Natural killer cell (primary cell): ENCODE measurements around the gene FLVCR2. TPM values are rescaled to one million over a fixed set of nuclear protein-coding genes. Genes with fewer than 3 reads are reported as not detected.

Experiments
- ATAC-seq, 3 donors: fragments of 150-1000 bp in 2 of 3; fragments of 200-7000 bp in 1 of 3; cut with Tn5 transposase; 1 replicate in 1 of 3; 2 replicates in 2 of 3; pipeline ENCODE4 v1.10.0; 2021; ENCODE audit warnings: mild to moderate bottlenecking in 2 of 3, moderate library complexity in 2 of 3
- DNase-seq, 2 donors: peaks; one replicate each; pipeline versions ENCODE4 v3.0.0 to v3.0.0-alpha.2; 2013 to 2021; ENCODE audit warnings: mixed read lengths in 1 of 2
- H3K27ac ChIP-seq: one replicate; pipeline ENCODE4 v1.5.1; 2013; ENCODE audit warnings: mild to moderate bottlenecking, low read length
- H3K27me3 ChIP-seq: one replicate; pipeline ENCODE4 v1.6.1; 2013; ENCODE audit warnings: low read length; ENCODE audit not compliant: control insufficient read depth, insufficient read depth
- H3K36me3 ChIP-seq: one replicate; pipeline ENCODE4 v1.6.1; 2013; ENCODE audit warnings: low read length; ENCODE audit not compliant: control insufficient read depth, insufficient read depth
- H3K4me1 ChIP-seq: one replicate; pipeline ENCODE4 v1.6.1; 2013; ENCODE audit warnings: low read length; ENCODE audit not compliant: control insufficient read depth, insufficient read depth
- H3K4me3 ChIP-seq: one replicate; pipeline ENCODE4 v1.5.1; 2013; ENCODE audit warnings: low read length
- H3K9me3 ChIP-seq: one replicate; pipeline ENCODE4 v1.6.1; 2013; ENCODE audit warnings: low read length; ENCODE audit not compliant: control insufficient read depth, insufficient read depth
- H3K27ac Mint-ChIP-seq, 2 donors: one replicate each; pipeline ENCODE4 v1.8.0; 2022; ENCODE audit warnings: mild to moderate bottlenecking in 2 of 2, mixed read lengths in 2 of 2, moderate library complexity in 1 of 2
- H3K27me3 Mint-ChIP-seq, 2 donors: one replicate each; pipeline ENCODE4 v1.8.0; 2022; ENCODE audit warnings: low read depth in 2 of 2, mixed read lengths in 2 of 2
- H3K36me3 Mint-ChIP-seq: one replicate; pipeline ENCODE4 v1.8.0; 2022; ENCODE audit warnings: mixed read lengths
- H3K4me1 Mint-ChIP-seq, 2 donors: one replicate each; pipeline ENCODE4 v1.8.0; 2022; ENCODE audit warnings: mixed read lengths in 2 of 2
- H3K4me3 Mint-ChIP-seq: one replicate; pipeline ENCODE4 v1.8.0; 2022; ENCODE audit warnings: mild to moderate bottlenecking, moderate library complexity, mixed read lengths
- H3K9me3 Mint-ChIP-seq, 2 donors: one replicate each; pipeline ENCODE4 v1.8.0; 2022; ENCODE audit warnings: mixed read lengths in 2 of 2
- CTCF ChIP-seq: fragments of 200-600 bp; IDR thresholded peaks from one replicate; pipeline ENCODE4 v1.8.0; 2022; ENCODE audit warnings: antibody characterized with exemption
- WGBS: methylation state at CpG from one replicate; pipeline ENCODE4 v1.1.7; 2013; ENCODE audit warnings: missing lambda C conversion rate; ENCODE audit not compliant: insufficient coverage; 5-methylcytosine and 5-hydroxymethylcytosine counted together
- intact Hi-C: fragments of 100-400 bp; cut with micrococcal nuclease; formaldehyde crosslinking; loops from one replicate; pipeline ENCODE4 v1.14.2; 2022
- total RNA-seq, 4 donors: library from RNA; stranded (reverse); fragments of 120-200 nt in 1 of 4; gene quantifications; one replicate each; pipeline versions ENCODE4 v1.2.3 to v1.2.4, GENCODE V29; 2013 to 2022

FLVCR2 gene
- total RNA-seq, 3 donors from 2014 or later (not counting 1 experiment from before 2014, with no cell fraction given), result 1.4 to 4.8 (median 2.1) TPM

GRCh38 chr14:75636100-75636692 lies 57.8 kb downstream of the FLVCR2 start:
- no peaks in the 10 kb centered on the region for H3K4me1 Mint-ChIP-seq
- no peaks in the 10 kb centered on the region for H3K9me3 Mint-ChIP-seq
- no peak for TF ChIP-seq CTCF
- H3K27ac Mint-ChIP-seq, result no peak overlapping the region
- no peaks in the 10 kb centered on the region for H3K27me3 Mint-ChIP-seq
- no peaks in the 10 kb centered on the region for H3K36me3 ChIP-seq
- H3K4me1 ChIP-seq, result no peaks in the 10 kb centered on the region
- no peaks in the 10 kb centered on the region for H3K9me3 ChIP-seq
- H3K27ac ChIP-seq, result no peak overlapping the region
- H3K36me3 Mint-ChIP-seq, result no peaks in the 10 kb centered on the region
- ATAC-seq (no peak), DNase-seq (no peak)
- H3K27me3 ChIP-seq, result no peaks in the 10 kb centered on the region
- intact Hi-C loops, result no loop called here
- WGBS, result 92% methylated on average over 13 of the region's 13 CpGs
- H3K4me3 Mint-ChIP-seq, result no peak overlapping the region
- H3K4me3 ChIP-seq, result no peak overlapping the region

GRCh38 chr14:75640876-75641275 lies 62.5 kb downstream of the FLVCR2 start:
- H3K36me3 ChIP-seq, result no peaks in the 10 kb centered on the region
- 93% methylated on average over 3 of the region's 3 CpGs for WGBS
- H3K9me3 ChIP-seq, result no peaks in the 10 kb centered on the region
- Mint-ChIP-seq H3K4me3 (no peak overlapping the region), H3K27me3 (no peaks in the 10 kb centered on the region), H3K27ac (no peak overlapping the region), H3K4me1 (no peaks in the 10 kb centered on the region), H3K9me3 (no peaks in the 10 kb centered on the region), H3K36me3 (no peaks in the 10 kb centered on the region)
- H3K4me1 ChIP-seq, result no peaks in the 10 kb centered on the region
- ATAC-seq (no peak), DNase-seq (no peak)
- intact Hi-C loops, result no loop called here
- no peak overlapping the region for H3K4me3 ChIP-seq
- H3K27ac ChIP-seq, result no peak overlapping the region
- no peaks in the 10 kb centered on the region for H3K27me3 ChIP-seq
- TF ChIP-seq CTCF, result no peak

- Histone ChIP-seq H3K9me3 (no peaks in the 10 kb centered on the region), H3K27ac (no peak overlapping the region), H3K36me3 (peaks cover 4% of the 10 kb centered on the region), H3K4me1 (no peaks in the 10 kb centered on the region), H3K27me3 (no peaks in the 10 kb centered on the region), H3K4me3 (no peak overlapping the region)
- Mint-ChIP-seq H3K4me3 (no peak overlapping the region), H3K4me1 (no peaks in the 10 kb centered on the region), H3K36me3 (peaks cover 7% of the 10 kb centered on the region), H3K9me3 (no peaks in the 10 kb centered on the region), H3K27me3 (no peaks in the 10 kb centered on the region), H3K27ac (no peak overlapping the region)
- no peak for DNase-seq
- WGBS, result 96% methylated on average over 3 of the region's 4 CpGs
- intact Hi-C loops, result no loop called here
- no peak for ATAC-seq
- no peak for TF ChIP-seq CTCF
Observed at GRCh38 chr14:75643985-75644384, 65.6 kb downstream of the FLVCR2 start.

GRCh38 chr14:75645056-75645455 lies 66.6 kb downstream of the FLVCR2 start:
- no peaks in the 10 kb centered on the region for H3K27me3 ChIP-seq
- peaks cover 15% of the 10 kb centered on the region for H3K36me3 Mint-ChIP-seq
- no peak overlapping the region for H3K27ac ChIP-seq
- no peak for ATAC-seq
- H3K27me3 Mint-ChIP-seq, result no peaks in the 10 kb centered on the region
- H3K27ac Mint-ChIP-seq, result no peak overlapping the region
- H3K9me3 ChIP-seq, result no peaks in the 10 kb centered on the region
- H3K4me1 ChIP-seq, result no peaks in the 10 kb centered on the region
- H3K4me3 Mint-ChIP-seq, result no peak overlapping the region
- no peaks in the 10 kb centered on the region for H3K9me3 Mint-ChIP-seq
- peaks cover 14% of the 10 kb centered on the region for H3K36me3 ChIP-seq
- intact Hi-C loops, result no loop called here
- no peak overlapping the region for H3K4me3 ChIP-seq
- H3K4me1 Mint-ChIP-seq, result no peaks in the 10 kb centered on the region
- TF ChIP-seq CTCF, result no peak
- no peak for DNase-seq
